Peyer's patch (tissue), 4 donors: ENCODE results near the gene RASAL2.

Experiments used
- POLR2A ChIP-seq, 2 donors: fragments of 450-650 bp; IDR thresholded peaks; one replicate each; pipeline ENCODE4 v1.5.1; 2017; ENCODE audit warnings: antibody characterized with exemption in 2 of 2, mild to moderate bottlenecking in 2 of 2, moderate library complexity in 2 of 2
- TF ChIP-seq, protein P1 (sequence below), 6 experiments: fragments of 450-650 bp in 4 of 6; fragments of 200-600 bp in 2 of 6; sonication (generic) in 1 of 6; IDR thresholded peaks; one replicate each; pipeline ENCODE4 v1.5.1; 2017 to 2019; ENCODE audit warnings: antibody characterized with exemption in 6 of 6, mild to moderate bottlenecking in 3 of 6, moderate library complexity in 1 of 6

DNA sequence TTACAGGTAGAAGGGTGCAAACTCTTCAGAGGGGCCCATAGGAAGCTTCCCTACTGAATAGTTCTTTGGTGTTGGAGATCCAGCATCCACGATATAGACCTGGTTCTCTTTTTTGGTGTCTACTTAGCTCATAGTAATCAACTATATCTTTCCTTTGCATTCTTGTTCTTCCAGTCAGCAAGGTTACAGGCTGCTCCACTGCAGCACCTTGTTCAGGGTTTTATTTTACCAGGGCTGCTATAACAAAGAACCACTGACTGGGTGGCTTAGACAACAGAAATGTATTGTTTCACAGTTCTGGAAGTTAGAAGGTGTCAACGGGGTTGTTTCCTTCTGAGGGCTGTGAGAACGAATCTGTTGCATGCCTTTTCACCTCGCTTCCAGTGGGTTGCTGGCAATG is 266.5 kb downstream of the RASAL2 start:
- TF ChIP-seq, protein P1, sequence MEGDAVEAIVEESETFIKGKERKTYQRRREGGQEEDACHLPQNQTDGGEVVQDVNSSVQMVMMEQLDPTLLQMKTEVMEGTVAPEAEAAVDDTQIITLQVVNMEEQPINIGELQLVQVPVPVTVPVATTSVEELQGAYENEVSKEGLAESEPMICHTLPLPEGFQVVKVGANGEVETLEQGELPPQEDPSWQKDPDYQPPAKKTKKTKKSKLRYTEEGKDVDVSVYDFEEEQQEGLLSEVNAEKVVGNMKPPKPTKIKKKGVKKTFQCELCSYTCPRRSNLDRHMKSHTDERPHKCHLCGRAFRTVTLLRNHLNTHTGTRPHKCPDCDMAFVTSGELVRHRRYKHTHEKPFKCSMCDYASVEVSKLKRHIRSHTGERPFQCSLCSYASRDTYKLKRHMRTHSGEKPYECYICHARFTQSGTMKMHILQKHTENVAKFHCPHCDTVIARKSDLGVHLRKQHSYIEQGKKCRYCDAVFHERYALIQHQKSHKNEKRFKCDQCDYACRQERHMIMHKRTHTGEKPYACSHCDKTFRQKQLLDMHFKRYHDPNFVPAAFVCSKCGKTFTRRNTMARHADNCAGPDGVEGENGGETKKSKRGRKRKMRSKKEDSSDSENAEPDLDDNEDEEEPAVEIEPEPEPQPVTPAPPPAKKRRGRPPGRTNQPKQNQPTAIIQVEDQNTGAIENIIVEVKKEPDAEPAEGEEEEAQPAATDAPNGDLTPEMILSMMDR (IDR thresholded peaks at IDR 0.05): no peak
- no peak for TF ChIP-seq POLR2A (IDR thresholded peaks at IDR 0.05)
